Urinary bladder (tissue), 4 donors: ENCODE measurements around the gene IGFN1. TPM values are rescaled to one million over a fixed set of nuclear protein-coding genes. Genes with fewer than 3 reads are reported as not detected.

ENCODE experiments used
- DNase-seq: peaks from one replicate; pipeline ENCODE4 v3.0.0-alpha.2; 2015; ENCODE audit errors: extremely low spot score
- H3K27ac ChIP-seq: one replicate; pipeline ENCODE4 v1.5.1; 2013; ENCODE audit warnings: low read depth, mild to moderate bottlenecking, moderate library complexity
- H3K36me3 ChIP-seq: one replicate; pipeline ENCODE4 v1.6.1; 2013; ENCODE audit warnings: mild to moderate bottlenecking, moderate library complexity; ENCODE audit not compliant: insufficient read depth
- H3K4me1 ChIP-seq: one replicate; pipeline ENCODE4 v1.6.1; 2013; ENCODE audit warnings: mild to moderate bottlenecking, moderate library complexity; ENCODE audit not compliant: insufficient read depth
- H3K4me3 ChIP-seq: one replicate; pipeline ENCODE4 v1.5.1; 2013; ENCODE audit warnings: low read depth, low read length
- WGBS: extraction: QIAGEN DNeasy Blood & Tissue Kit; methylation state at CpG from one replicate; pipeline ENCODE4 v1.1.7; 2013; 5-methylcytosine and 5-hydroxymethylcytosine counted together
- polyA plus RNA-seq: library from polyadenylated mRNA; stranded (reverse); fragments of 200-250 nt; gene quantifications from one replicate; pipeline ENCODE4 v1.2.3, GENCODE V29; 2013
- total RNA-seq: library from RNA; depleted of rRNA; stranded (reverse); fragments of >200 nt; gene quantifications from one replicate; pipeline ENCODE4 v1.2.3, GENCODE V29; 2014
- donor health status: healthy with polysubstance abuse.
- donor health status: healthy.

The IGFN1 gene
- total and polyA plus RNA-seq, 2 donors = 0.14 to 0.69 TPM

- Histone ChIP-seq H3K27ac (no peak overlapping the region), H3K4me1 (no peaks in the 10 kb centered on the region), H3K36me3 (no peaks in the 10 kb centered on the region), H3K4me3 (no peak overlapping the region)
- peak; percentile 52 for DNase-seq
- WGBS = 25% methylated on average over 12 of the region's 12 CpGs
Observed at GRCh38 chr1:201268604-201269151, 78.1 kb downstream of the IGFN1 start.

DNA sequence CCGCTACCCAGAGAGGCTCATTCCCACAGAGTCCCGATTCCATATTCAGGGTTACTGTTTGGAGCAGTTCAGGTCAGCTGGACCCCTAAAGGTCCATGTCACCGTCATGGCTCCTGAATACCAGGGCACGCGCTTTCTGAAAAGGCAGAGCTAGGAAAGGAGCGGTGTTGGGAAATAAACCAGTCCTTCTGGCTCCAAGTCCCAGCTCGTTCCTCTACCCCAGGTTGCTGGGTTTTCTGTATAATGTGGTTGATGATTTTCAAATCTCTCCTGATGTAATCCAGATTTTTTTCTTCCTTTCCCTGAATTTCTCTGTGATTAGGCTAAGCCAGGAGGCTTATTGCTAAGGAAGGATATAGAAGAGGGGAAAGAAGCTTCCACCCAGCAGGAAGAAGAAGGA, 78.7 kb downstream of the IGFN1 start:
- H3K36me3 ChIP-seq = no peaks in the 10 kb centered on the region
- H3K27ac ChIP-seq = no peak overlapping the region
- no peaks in the 10 kb centered on the region for H3K4me1 ChIP-seq
- WGBS = 70% methylated on average over 7 of the region's 7 CpGs
- H3K4me3 ChIP-seq = no peak overlapping the region
- no peak for DNase-seq

GRCh38 chr1:201269900-201270410, 79.3 kb downstream of the IGFN1 start:
- no peaks in the 10 kb centered on the region for H3K36me3 ChIP-seq
- no peak overlapping the region for H3K27ac ChIP-seq
- no peak overlapping the region for H3K4me3 ChIP-seq
- no peaks in the 10 kb centered on the region for H3K4me1 ChIP-seq
- no peak for DNase-seq
- WGBS = 90% methylated on average over 6 of the region's 6 CpGs

DNA sequence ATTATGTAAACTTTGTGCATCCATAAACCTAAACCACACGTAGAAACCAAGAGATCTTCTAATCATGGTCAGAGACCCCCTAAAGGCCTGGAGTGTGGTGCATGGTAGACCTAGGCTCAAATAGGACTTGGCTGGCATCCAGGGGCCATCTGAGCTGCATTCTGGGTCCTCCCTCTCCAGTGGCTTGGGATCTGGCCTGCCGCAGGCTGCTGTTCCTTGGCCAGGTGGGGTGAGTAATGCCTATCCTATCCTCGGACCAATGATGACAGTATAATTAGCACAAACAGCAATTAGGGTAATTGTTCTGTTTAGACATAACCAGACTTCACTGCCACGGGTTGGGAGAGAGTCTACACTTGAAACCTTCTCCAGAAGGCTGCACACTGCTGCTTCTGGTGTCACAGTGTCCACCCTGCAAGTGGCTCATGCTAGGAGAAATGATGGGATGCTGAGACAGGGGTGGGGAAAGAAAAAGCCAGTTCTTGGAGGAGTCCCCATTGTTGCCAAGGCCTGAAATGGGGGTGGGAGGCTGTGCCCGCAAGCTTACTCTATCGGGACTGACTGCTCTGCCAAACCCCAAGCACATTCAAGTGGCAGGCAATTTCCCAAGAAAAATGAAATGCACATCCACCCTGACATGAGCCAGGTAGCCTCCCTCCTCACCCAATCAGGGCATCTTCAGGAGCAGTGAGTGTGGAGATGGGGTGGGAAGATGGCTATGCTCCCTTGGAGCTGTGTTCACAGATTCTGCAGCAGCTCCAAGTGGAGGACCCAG, 80.2 kb downstream of the IGFN1 start:
- no peaks in the 10 kb centered on the region for H3K4me1 ChIP-seq
- no peaks in the 10 kb centered on the region for H3K36me3 ChIP-seq
- H3K27ac ChIP-seq = no peak overlapping the region
- WGBS = 77% methylated on average over 6 of the region's 6 CpGs
- H3K4me3 ChIP-seq = no peak overlapping the region
- no peak for DNase-seq

GRCh38 chr1:201272799-201273198, 82.2 kb downstream of the IGFN1 start:
- H3K36me3 ChIP-seq = no peaks in the 10 kb centered on the region
- no peak for DNase-seq

GRCh38 chr1:201274616-201275252, 84.1 kb downstream of the IGFN1 start:
- no peak overlapping the region for H3K27ac ChIP-seq
- H3K4me1 ChIP-seq = no peaks in the 10 kb centered on the region
- WGBS = 93% methylated on average over 12 of the region's 12 CpGs
- no peak for DNase-seq
- no peaks in the 10 kb centered on the region for H3K36me3 ChIP-seq
- no peak overlapping the region for H3K4me3 ChIP-seq

More at GRCh38 chr1:201272799-201273198, 82.2 kb downstream of the IGFN1 start:
- H3K4me1 ChIP-seq = no peaks in the 10 kb centered on the region
- no peak overlapping the region for H3K4me3 ChIP-seq
- no peak overlapping the region for H3K27ac ChIP-seq
- WGBS = 86% methylated on average over 10 of the region's 10 CpGs

GRCh38 chr1:201275253-201275666, 84.6 kb downstream of the IGFN1 start:
- Histone ChIP-seq H3K4me1 (no peaks in the 10 kb centered on the region), H3K36me3 (no peaks in the 10 kb centered on the region), H3K27ac (no peak overlapping the region), H3K4me3 (no peak overlapping the region)
- 73% methylated on average over 15 of the region's 15 CpGs for WGBS
- no peak for DNase-seq

DNA sequence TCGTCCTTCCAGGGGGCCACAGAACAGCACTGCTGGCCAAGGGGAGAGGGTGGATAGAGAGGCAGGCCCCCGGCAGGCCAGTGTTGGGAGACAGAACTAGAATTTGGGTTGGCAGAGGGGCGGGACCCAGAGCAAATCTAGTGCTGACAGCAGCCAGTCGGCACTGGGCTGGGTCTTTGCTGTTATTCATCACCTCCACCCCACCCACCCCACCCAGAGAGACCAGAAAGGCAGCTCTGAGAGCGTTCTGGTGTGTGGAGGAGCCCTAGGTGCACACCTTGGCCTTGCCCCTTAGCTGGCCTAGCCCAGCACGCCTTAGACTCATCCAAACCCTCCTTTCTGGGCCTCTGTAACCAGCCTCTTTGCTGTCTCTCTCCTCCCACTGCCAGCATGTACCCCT, 86.3 kb downstream of the IGFN1 start:
- no peak overlapping the region for H3K27ac ChIP-seq
- WGBS = 85% methylated on average over 6 of the region's 6 CpGs
- DNase-seq = no peak
- no peak overlapping the region for H3K4me3 ChIP-seq
- no peaks in the 10 kb centered on the region for H3K4me1 ChIP-seq
- H3K36me3 ChIP-seq = no peaks in the 10 kb centered on the region

GRCh38 chr1:201277441-201277840, 86.8 kb downstream of the IGFN1 start:
- DNase-seq = no peak
- WGBS = 83% methylated on average over 4 of the region's 4 CpGs
- Histone ChIP-seq H3K4me3 (no peak overlapping the region), H3K36me3 (no peaks in the 10 kb centered on the region), H3K4me1 (no peaks in the 10 kb centered on the region), H3K27ac (no peak overlapping the region)

Other genes with a start within 250 kb of the IGFN1 start
- 1.5 TPM for gene KIF21B, start 167.1 kb upstream of the IGFN1 start, total RNA-seq
- gene KIF21B, start 167.1 kb upstream of the IGFN1 start, polyA plus RNA-seq = 1.0 TPM
- gene CACNA1S, start 78.4 kb upstream of the IGFN1 start, total RNA-seq = 1.9 TPM
- not detected for gene CACNA1S, start 78.4 kb upstream of the IGFN1 start, polyA plus RNA-seq
- gene ASCL5, start 63.6 kb upstream of the IGFN1 start, total RNA-seq = not detected
- not detected for gene ASCL5, start 63.6 kb upstream of the IGFN1 start, polyA plus RNA-seq
- 46.4 TPM for gene TMEM9, start 36.4 kb upstream of the IGFN1 start, total RNA-seq
- 91.9 TPM for gene TMEM9, start 36.4 kb upstream of the IGFN1 start, polyA plus RNA-seq
- 4.0 TPM for gene PKP1, start 92.7 kb downstream of the IGFN1 start, total RNA-seq
- gene PKP1, start 92.7 kb downstream of the IGFN1 start, polyA plus RNA-seq = 2.5 TPM
- gene TNNT2, start 186.9 kb downstream of the IGFN1 start, total RNA-seq = 15.2 TPM
- 94.9 TPM for gene TNNT2, start 186.9 kb downstream of the IGFN1 start, polyA plus RNA-seq
- 12.6 TPM for gene LAD1, start 208.5 kb downstream of the IGFN1 start, total RNA-seq
- 14.6 TPM for gene LAD1, start 208.5 kb downstream of the IGFN1 start, polyA plus RNA-seq
- gene TNNI1, start 230.9 kb downstream of the IGFN1 start, total RNA-seq = 21.3 TPM
- gene TNNI1, start 230.9 kb downstream of the IGFN1 start, polyA plus RNA-seq = not detected